Measurements from ENCODE around the gene TIGAR.

TIGAR gene

DNA sequence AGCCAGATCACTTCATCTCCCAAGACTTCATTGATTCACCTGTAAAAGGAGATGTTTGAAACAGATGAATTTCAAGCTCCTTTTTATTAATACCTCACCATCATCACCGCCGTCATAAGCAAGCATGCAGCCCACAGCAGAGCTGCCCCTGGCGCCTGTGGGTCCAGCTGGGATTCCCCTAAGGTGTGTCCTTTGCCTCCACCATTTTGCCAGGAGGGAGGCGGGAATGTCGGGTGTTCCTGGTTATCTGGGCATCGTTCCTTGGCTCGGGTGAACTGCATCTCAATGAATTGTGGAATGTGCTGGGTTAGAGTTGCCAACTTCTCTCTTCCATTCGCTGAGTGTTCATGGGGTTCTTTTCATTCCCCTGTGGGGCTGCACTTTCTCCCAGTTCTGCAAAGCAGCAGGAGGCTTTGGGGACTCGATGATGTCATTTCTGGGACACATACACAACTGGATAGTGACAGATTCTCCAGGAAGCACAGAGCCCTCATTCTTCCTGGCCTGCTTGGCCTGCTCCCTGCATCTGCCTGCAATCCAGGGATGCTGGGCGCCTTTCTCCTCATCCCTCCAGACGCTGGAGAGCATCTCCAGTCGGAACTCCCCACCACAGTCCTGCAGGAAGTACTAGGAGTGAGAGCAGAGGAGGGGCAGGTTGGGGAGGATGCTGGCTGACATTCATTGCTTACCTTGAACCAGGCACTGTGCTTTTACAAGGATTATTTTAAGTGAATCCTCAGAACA is 37.3 kb upstream of the TIGAR start:
- no peak for DNase-seq

DNA sequence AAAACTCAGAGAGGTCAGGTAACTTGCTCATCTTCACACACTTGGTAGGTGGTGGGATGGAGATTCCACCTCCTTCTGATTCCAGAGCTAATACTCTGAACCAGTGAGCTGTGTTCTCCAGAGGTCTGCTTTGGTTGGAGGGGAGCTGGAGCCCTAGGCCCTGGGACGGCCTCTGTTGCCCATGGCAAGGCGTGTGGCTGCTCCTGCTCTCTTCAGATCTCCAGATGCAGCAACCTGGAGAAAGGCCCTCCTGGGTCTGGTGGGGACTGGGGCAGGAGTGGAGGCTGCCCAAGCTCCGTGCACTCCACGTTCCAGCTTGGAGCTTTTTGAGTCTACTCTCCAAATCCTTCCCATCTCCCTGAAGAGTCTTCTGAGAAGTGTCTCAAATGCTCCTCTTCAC is 36.7 kb upstream of the TIGAR start:
- no peak for DNase-seq

- DNase-seq: no peak
These were observed 35.9 kb upstream of the TIGAR start for GRCh38 chr12:4285070-4285469.

GRCh38 chr12:4286228-4286627 is 34.8 kb upstream of the TIGAR start:
- DNase-seq: no peak

GRCh38 chr12:4286771-4287317 is 34.2 kb upstream of the TIGAR start:
- DNase-seq: no peak

DNA sequence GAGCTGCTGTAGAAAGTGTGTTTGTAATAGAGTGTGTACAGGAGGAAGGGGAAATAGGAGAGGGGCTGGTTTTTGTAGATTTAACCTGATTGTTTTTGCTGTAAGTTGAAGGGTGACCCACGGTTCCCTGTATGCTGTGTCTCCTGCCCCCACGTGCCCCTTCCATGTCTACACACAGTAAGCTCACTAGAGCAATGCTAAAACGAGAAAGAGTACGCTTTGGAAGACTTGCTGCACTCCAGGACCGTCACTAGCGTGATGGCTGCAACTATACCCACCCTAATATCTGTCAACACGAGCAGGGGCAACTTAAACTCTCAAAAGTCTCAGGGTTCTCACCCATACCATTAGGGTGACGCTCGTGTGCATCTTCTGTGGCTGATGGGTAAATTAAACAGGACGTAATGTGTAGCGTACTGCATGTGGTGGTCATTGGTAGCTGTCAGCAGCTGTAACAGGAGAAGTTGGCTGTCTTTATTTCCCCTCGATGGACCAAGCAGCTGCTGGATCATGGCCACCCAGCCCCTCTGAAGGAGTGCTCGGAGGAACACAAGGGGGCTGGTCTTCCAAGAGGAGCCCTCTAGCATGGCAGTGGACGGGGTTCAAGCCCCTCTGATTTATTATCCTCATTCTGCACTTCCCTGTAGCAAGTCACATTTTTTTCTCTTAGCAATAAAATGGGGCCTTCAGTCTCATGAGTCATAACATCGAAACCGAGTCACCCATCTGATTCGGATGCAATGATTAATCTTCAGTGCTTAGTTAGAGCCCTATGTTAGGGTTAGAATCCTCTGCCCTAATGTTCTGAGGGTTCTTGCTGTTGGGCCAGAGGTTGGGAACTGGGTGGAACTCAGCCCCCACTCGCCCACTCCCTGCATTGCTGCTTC is 33.4 kb upstream of the TIGAR start:
- no peak for DNase-seq

- DNase-seq: no peak
These were observed 32.5 kb upstream of the TIGAR start for GRCh38 chr12:4288296-4289131.

DNA sequence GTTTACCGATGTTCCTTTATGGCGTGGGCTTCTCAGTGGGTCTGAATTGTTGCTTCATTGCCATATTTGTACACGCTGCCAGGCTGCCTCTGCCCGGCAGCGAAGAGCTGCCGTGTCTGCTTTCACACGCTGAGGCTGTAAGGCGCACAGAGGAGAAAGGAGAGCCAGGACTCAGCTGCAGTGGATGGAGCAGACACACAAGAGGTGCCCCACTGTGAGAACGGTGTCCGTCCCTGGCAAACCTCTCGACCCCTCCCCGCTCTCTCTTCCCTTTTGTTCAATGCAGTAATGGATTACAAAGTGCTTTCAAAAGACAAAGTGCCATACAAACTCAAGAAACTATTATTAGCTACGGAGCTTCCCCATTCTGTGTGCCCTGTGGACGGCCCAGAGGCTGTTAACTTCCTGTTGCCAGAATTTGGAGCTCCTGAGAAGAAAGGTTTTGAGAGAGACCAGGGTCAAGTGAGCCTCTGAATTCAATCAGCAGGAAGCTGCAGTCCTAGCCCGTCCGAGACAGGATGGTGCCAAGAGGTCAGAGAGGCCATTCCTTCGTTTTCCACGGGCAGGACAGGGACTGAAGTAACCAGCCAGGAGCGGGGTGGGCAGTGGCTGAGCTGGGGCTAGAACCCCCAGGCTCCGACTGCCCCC is 31.7 kb upstream of the TIGAR start:
- DNase-seq: no peak

- no peak for DNase-seq
These were observed 30.8 kb upstream of the TIGAR start for GRCh38 chr12:4289998-4290790.

- no peak for DNase-seq
These were observed 28.5 kb upstream of the TIGAR start for GRCh38 chr12:4292341-4293073.

DNA sequence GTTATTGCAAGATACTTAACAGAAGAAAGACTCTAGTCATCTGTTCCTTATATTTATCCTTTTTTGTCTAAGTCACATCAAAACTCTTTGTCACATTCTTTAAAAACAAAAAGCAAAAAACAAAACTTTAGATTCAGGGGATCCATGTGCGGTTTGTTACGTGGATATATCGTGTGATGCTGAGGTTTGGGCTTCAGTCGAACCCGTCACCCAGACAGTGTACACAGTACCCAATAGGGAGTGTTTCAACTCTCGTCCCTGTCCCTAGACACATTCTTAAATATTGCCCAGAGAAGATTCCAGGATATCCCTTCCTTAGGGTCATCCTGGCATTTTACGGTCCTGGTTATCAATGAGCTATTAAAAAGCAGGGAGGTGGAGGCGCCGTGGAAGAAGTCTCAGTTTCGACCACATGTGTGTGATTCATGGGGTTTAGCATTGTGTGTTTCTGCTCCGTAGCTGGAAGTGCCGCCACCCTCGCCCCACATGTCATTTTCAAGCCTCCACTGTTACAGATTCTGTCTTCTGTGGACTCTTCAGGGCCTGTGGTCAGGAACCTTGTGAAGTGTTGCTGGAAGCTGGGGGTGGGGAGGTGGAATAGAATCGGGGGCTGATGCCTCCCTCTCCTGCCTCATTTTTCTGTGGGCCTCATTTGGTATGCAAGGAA is 27.6 kb upstream of the TIGAR start:
- DNase-seq: no peak

DNA sequence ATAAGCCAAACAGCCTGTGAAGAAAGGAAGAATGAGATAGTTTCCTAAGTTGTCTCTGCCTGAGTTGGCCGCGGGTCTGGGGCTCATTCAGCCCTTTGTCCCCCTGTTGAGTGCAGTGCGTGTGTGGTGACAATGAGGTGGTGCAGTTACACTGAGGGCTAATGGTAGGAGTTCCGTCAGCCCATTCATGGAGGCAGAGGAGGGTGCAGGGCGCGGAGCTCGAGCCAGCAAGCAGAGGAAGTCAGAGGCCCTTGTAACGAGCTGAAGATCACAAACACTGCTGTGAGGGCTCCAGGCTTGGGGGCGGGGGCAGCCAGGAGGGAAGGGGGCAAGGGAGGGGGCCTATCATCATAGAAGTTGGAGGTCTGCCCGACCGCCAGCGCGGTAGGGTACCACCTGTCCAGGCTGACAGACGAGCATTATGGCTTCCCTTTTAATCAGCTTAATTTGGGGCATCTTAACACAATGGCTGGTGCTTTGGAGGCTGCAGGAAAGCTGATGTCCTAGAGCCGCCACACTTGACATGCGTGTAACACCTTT is 27.0 kb upstream of the TIGAR start:
- no peak for DNase-seq

DNA sequence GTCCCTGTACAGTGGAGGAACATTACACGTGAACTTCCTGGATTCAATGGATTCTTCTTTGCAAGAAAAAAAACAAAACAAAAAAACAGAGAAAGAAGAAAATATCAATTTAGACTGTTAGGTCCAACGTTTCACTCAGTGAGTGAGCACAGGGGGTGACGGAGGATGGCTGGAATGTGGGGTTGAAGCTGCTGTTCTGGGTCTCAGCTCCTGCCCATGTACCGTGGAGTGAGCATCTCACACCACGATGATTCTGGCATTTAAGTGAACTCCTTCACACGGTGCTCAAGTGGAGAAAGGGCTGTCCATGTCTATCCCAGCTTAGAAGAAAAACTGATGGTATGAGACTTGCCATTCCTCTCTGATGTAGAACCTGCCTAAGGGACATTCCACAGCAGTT is 24.3 kb upstream of the TIGAR start:
- DNase-seq: no peak

DNA sequence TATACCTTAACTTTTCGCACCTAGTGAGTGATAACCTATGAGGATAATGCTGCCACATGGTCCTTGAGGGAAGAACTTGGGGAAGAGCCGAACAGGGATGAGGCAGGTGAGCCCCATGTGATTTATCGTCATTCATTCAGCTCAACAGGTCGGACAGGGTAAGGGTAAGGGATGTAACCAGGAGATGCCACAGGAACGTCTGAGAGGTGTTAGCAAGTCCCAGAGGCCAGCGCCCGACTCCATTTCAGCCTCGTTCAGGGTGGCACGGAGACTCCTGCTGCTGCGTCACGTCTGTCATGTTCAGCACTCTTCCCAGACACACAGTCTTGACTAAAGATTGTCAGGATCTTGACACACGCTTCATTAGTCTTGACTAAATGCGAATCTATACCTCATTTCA is 23.4 kb upstream of the TIGAR start:
- DNase-seq: no peak

DNA sequence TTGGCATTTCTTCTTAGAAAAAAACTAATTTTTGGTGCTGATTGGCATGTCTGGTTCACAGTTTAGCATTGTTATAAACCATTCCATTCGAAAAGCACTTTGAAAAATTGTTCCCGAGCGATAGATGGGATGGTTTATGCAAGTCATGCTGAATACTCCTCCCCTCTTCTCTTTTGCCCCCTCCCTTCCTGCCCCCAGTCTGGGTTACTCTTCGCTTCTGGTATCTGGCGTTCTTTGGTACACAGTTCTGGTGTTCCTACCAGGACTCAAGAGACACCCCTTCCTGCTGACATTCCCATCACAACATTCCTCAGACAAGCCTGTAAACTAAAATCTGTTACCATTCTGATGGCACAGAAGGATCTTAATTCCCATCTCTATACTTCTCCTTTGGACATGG is 20.1 kb upstream of the TIGAR start:
- no peak for DNase-seq

DNA sequence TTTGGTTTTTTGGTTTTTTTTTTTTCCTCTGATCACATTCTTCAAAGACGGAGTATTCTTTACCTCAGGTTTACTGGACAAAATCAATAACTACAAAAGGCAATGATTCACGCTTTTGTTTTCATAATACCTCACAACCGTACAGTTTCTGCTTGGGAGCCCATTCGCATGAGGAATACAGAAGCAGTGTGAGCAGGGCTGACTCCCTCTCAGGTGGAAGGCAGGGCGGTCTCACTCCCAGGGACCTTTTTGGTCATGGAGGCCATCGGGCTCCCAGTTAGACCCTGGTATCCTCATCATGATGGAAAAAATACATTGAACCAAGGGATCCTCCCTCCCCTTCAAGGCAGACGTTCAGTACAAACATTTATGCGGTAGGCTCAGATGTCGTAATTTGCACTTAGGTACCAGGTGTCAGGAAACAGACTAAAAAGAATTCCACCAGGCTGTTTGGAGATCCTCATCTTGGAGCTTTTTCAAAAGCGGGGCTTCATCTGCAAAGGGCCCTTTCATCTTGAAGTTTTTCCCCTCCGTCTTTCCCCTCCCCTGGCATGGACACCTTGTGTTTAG is 19.0 kb upstream of the TIGAR start:
- DNase-seq: no peak

DNA sequence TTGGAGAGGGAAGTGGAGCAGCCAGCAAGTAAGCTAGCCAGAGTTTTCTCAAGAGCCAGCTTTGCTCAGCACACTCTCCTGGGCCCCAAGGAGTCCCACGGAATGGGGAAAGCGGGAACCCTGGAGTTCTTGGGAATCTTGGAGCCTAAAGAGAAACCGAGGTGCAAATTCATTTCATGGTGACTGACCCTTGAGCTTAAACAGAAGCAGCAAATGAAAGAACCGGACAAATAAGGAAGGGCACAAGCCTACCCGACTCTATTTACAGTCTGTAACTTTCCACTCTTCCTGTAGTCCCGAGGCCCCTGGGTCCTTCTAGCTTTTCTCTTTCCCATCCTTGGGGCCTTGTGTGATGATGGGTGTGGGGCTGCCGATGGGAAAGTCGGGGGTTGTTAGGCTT is 18.1 kb upstream of the TIGAR start:
- DNase-seq: no peak

DNA sequence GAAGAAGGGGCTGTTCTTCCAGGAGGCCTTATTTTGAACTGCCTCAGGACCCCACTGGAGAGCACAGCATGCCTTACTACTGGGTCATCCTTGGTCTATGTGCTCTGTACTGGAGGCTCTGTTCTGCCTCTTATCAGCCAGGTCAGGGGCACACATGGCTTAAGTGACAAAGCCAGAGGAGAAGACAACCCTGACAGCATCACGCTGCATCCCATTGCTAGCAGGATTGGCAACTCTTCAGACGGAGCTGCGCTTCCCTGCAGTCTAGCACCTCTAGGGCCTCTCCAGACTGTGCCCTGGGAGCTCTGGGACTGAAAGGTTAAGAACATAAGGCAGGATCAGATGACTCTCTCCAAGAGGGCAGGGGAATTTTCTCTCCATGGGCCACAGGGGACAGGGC is 17.3 kb upstream of the TIGAR start:
- DNase-seq: no peak

DNA sequence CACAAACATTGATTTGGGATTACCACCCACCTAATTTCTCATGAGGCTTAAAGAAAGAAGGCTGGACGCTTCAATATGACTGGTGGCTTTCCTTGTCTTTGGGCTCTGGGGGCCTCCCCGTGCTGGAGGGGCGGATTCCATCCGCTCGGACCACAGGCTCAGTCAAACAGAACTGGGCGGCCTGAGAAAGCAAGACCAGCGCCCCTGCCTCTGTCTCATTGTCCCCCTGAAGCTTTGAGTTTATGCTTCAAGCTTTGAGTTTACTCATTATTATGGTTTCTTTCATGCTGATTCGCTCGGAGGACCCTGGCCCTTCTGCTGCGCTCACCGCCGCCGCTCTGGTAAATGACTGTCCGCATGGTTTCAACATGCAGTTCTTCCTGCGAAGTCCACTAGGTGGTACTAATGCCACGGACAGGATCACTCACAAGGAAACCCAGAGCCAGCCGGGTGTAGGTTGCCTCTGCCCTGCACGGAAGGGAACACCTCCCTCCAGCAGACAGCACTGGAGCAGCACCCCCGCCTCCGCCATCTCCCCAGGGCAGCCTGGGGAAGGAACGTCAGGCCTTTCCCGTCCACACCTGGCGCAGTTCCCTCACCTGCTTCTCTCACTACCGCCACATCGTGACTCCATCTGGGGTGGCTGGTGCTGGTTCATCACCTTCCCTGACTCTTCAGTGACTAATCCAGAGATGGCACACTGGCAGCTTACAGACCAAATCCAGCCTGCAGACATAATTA is 13.2 kb upstream of the TIGAR start:
- DNase-seq: peak; percentile 16 to 28

Measured in CD4-positive, alpha-beta T cell treated with Interleukin-1 beta for 1 hour (primary cell).